ENCODE data around the gene PCCA. TPM values are rescaled to one million over a fixed set of nuclear protein-coding genes. Genes with fewer than 3 reads are reported as not detected.

PCCA gene
- total and polyA plus RNA-seq, 2 donors from 2014 or later: 86.2 to 222 TPM

- no peak for FAIRE-seq
- Histone ChIP-seq H3K9ac (ENCODE audit: low read length in 3 of 3) (no peak overlapping the region), H3K27me3 (ENCODE audit: control insufficient read depth, insufficient read depth, low read length) (no peaks in the 10 kb centered on the region), H3K4me3 (ENCODE audit: low read length in 3 of 3) (no peak overlapping the region), H3K27ac (ENCODE audit: low read depth in 2 of 2, low read length in 2 of 2) (no peak overlapping the region), H3K4me1 (ENCODE audit: control insufficient read depth in 2 of 3, insufficient read depth in 2 of 3, low read depth in 1 of 3, low read length in 3 of 3) (no peaks in the 10 kb centered on the region), H3K9me3 (ENCODE audit: control insufficient read depth in 2 of 3, insufficient read depth in 1 of 3, low read length in 3 of 3) (no peaks in the 10 kb centered on the region), H3K36me3 (ENCODE audit: control insufficient read depth in 2 of 3, insufficient read depth in 3 of 3, low read length in 3 of 3) (peaks cover 0 to 2% (median 0%) of the 10 kb centered on the region in 3 donors)
- no peak for TF ChIP-seq CTCF (IDR thresholded peaks at IDR 0.05; ENCODE audit: borderline replicate concordance, extremely low read depth, insufficient read depth)
- intact Hi-C loops (cut with DNase I): no loop called here
- DNase-seq: no peak
Measured at GRCh38 chr13:100306030-100306429, 217.1 kb downstream of the PCCA start.

- Histone ChIP-seq H3K4me3 (ENCODE audit: low read length in 3 of 3) (no peak overlapping the region), H3K36me3 (ENCODE audit: control insufficient read depth in 2 of 3, insufficient read depth in 3 of 3, low read length in 3 of 3) (peaks cover 0 to 2% (median 0%) of the 10 kb centered on the region in 3 donors), H3K4me1 (ENCODE audit: control insufficient read depth in 2 of 3, insufficient read depth in 2 of 3, low read depth in 1 of 3, low read length in 3 of 3) (no peaks in the 10 kb centered on the region), H3K27ac (ENCODE audit: low read depth in 2 of 2, low read length in 2 of 2) (no peak overlapping the region), H3K27me3 (ENCODE audit: control insufficient read depth, insufficient read depth, low read length) (no peaks in the 10 kb centered on the region), H3K9ac (ENCODE audit: low read length in 3 of 3) (no peak overlapping the region), H3K9me3 (ENCODE audit: control insufficient read depth in 2 of 3, insufficient read depth in 1 of 3, low read length in 3 of 3) (no peaks in the 10 kb centered on the region)
- DNase-seq: peak in 1 of 5 donors; percentile 6
- FAIRE-seq: no peak
- no peak for TF ChIP-seq CTCF (IDR thresholded peaks at IDR 0.05; ENCODE audit: borderline replicate concordance, extremely low read depth, insufficient read depth)
- intact Hi-C loops (cut with DNase I): no loop called here
Measured at GRCh38 chr13:100306434-100306999, 217.6 kb downstream of the PCCA start.

GRCh38 chr13:100314132-100314910 is 225.4 kb downstream of the PCCA start:
- FAIRE-seq (no peak), DNase-seq (no peak)
- Histone ChIP-seq H3K36me3 (ENCODE audit: control insufficient read depth in 2 of 3, insufficient read depth in 3 of 3, low read length in 3 of 3) (peaks cover 0 to 5% (median 2%) of the 10 kb centered on the region in 3 donors), H3K9ac (ENCODE audit: low read length in 3 of 3) (no peak overlapping the region), H3K4me1 (ENCODE audit: control insufficient read depth in 2 of 3, insufficient read depth in 2 of 3, low read depth in 1 of 3, low read length in 3 of 3) (no peaks in the 10 kb centered on the region), H3K27me3 (ENCODE audit: control insufficient read depth, insufficient read depth, low read length) (no peaks in the 10 kb centered on the region), H3K27ac (ENCODE audit: low read depth in 2 of 2, low read length in 2 of 2) (no peak overlapping the region), H3K4me3 (ENCODE audit: low read length in 3 of 3) (no peak overlapping the region), H3K9me3 (ENCODE audit: control insufficient read depth in 2 of 3, insufficient read depth in 1 of 3, low read length in 3 of 3) (no peaks in the 10 kb centered on the region)
- intact Hi-C loops (cut with DNase I): no loop called here
- TF ChIP-seq CTCF (IDR thresholded peaks at IDR 0.05; ENCODE audit: borderline replicate concordance, extremely low read depth, insufficient read depth): no peak
